NAMALWA (cell line): ENCODE data around the gene C11orf86.
"Not testable (repeated sequence)": the region's sequence is repeated elsewhere in the genome, so short reads cannot be mapped to it uniquely, and the experiment has no call there.

Experiments used
- DNase-seq: peaks from one replicate; pipeline ENCODE4 v3.0.0-alpha.2; 2015; ENCODE audit warnings: low spot score

Gene C11orf86

GRCh38 chr11:66974724-66975404 lies at the start of gene C11orf86:
C11orf86 (plus strand) TSS chr11:66975304; CDS start chr11:66975363, 59 bp downstream.
- no peak for DNase-seq

- no peak for DNase-seq
Observed at GRCh38 chr11:66929753-66930152, 45.4 kb upstream of the C11orf86 start.

- DNase-seq: no peak
Observed at GRCh38 chr11:66932543-66932942, 42.6 kb upstream of the C11orf86 start.

- no peak for DNase-seq
Observed at GRCh38 chr11:66933531-66933930, 41.6 kb upstream of the C11orf86 start.

GRCh38 chr11:66934950-66935779 lies 39.9 kb upstream of the C11orf86 start:
- DNase-seq: no peak

GRCh38 chr11:66936311-66936711 lies 38.8 kb upstream of the C11orf86 start:
- DNase-seq: no peak

- DNase-seq: no peak
Observed at GRCh38 chr11:66937193-66937733, 37.8 kb upstream of the C11orf86 start.

- no peak for DNase-seq
Observed at GRCh38 chr11:66938582-66939135, 36.4 kb upstream of the C11orf86 start.

- no peak for DNase-seq
Observed at GRCh38 chr11:66950112-66950535, 25.0 kb upstream of the C11orf86 start.

- no peak for DNase-seq
Observed at GRCh38 chr11:66951135-66951534, 24.0 kb upstream of the C11orf86 start.

- DNase-seq: no peak
Observed at GRCh38 chr11:66951927-66952337, 23.2 kb upstream of the C11orf86 start.

- DNase-seq: no peak
Observed at GRCh38 chr11:66953081-66953833, 21.8 kb upstream of the C11orf86 start.

GRCh38 chr11:66956689-66957290 lies 18.3 kb upstream of the C11orf86 start:
- DNase-seq: peak; percentile 33

- no peak for DNase-seq
Observed at GRCh38 chr11:66957971-66958231, 17.2 kb upstream of the C11orf86 start.

GRCh38 chr11:66958232-66958955 lies 16.7 kb upstream of the C11orf86 start, which contains the start of gene PC:
PC (minus strand) TSS chr11:66958383; CDS start chr11:66872159, 86,224 bp downstream.
- peak; percentile 98 for DNase-seq

GRCh38 chr11:66958956-66959274 lies 16.2 kb upstream of the C11orf86 start:
- no peak for DNase-seq

GRCh38 chr11:66961691-66962213 lies 13.4 kb upstream of the C11orf86 start:
- not testable (repeated sequence) for DNase-seq

GRCh38 chr11:66962247-66962646 lies 12.9 kb upstream of the C11orf86 start:
- DNase-seq: no peak

- no peak for DNase-seq
Observed at GRCh38 chr11:66962801-66963200, 12.3 kb upstream of the C11orf86 start.

- DNase-seq: no peak
Observed at GRCh38 chr11:66964495-66964894, 10.6 kb upstream of the C11orf86 start.

- no peak for DNase-seq
Observed at GRCh38 chr11:66966351-66966750, 8.8 kb upstream of the C11orf86 start.
